ENCODE data around the gene ADGRF1.

- TF ChIP-seq, protein P1, sequence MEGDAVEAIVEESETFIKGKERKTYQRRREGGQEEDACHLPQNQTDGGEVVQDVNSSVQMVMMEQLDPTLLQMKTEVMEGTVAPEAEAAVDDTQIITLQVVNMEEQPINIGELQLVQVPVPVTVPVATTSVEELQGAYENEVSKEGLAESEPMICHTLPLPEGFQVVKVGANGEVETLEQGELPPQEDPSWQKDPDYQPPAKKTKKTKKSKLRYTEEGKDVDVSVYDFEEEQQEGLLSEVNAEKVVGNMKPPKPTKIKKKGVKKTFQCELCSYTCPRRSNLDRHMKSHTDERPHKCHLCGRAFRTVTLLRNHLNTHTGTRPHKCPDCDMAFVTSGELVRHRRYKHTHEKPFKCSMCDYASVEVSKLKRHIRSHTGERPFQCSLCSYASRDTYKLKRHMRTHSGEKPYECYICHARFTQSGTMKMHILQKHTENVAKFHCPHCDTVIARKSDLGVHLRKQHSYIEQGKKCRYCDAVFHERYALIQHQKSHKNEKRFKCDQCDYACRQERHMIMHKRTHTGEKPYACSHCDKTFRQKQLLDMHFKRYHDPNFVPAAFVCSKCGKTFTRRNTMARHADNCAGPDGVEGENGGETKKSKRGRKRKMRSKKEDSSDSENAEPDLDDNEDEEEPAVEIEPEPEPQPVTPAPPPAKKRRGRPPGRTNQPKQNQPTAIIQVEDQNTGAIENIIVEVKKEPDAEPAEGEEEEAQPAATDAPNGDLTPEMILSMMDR (IDR thresholded peaks at IDR 0.05; ENCODE audit: insufficient read depth, low read length, poor library complexity, severe bottlenecking) = no peak
- no peak for TF ChIP-seq EZH2phosphoT487 (conservative IDR thresholded peaks at IDR 0.05; ENCODE audit: low read length)
Measured at GRCh38 chr6:47078991-47079390, 36.9 kb upstream of the ADGRF1 start.
